ENCODE data around the gene MC4R.

MC4R gene

GRCh38 chr18:60406721-60407120 is 34.1 kb upstream of the MC4R start:
- Histone ChIP-seq H3K4me3 (ENCODE audit: low read depth in 1 of 2, low read length in 1 of 2) (no peak overlapping the region), H3K9me3 (no peaks in the 10 kb centered on the region), H3K36me3 (no peaks in the 10 kb centered on the region), H3K27ac (no peak overlapping the region), H3K4me1 (ENCODE audit: control insufficient read depth in 1 of 2, insufficient read depth in 1 of 2, low read depth in 1 of 2, low read length in 1 of 2) (no peaks in the 10 kb centered on the region), H3K27me3 (no peaks in the 10 kb centered on the region)
- TF ChIP-seq, protein P1, sequence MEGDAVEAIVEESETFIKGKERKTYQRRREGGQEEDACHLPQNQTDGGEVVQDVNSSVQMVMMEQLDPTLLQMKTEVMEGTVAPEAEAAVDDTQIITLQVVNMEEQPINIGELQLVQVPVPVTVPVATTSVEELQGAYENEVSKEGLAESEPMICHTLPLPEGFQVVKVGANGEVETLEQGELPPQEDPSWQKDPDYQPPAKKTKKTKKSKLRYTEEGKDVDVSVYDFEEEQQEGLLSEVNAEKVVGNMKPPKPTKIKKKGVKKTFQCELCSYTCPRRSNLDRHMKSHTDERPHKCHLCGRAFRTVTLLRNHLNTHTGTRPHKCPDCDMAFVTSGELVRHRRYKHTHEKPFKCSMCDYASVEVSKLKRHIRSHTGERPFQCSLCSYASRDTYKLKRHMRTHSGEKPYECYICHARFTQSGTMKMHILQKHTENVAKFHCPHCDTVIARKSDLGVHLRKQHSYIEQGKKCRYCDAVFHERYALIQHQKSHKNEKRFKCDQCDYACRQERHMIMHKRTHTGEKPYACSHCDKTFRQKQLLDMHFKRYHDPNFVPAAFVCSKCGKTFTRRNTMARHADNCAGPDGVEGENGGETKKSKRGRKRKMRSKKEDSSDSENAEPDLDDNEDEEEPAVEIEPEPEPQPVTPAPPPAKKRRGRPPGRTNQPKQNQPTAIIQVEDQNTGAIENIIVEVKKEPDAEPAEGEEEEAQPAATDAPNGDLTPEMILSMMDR (IDR thresholded peaks at IDR 0.05), result no peak

DNA sequence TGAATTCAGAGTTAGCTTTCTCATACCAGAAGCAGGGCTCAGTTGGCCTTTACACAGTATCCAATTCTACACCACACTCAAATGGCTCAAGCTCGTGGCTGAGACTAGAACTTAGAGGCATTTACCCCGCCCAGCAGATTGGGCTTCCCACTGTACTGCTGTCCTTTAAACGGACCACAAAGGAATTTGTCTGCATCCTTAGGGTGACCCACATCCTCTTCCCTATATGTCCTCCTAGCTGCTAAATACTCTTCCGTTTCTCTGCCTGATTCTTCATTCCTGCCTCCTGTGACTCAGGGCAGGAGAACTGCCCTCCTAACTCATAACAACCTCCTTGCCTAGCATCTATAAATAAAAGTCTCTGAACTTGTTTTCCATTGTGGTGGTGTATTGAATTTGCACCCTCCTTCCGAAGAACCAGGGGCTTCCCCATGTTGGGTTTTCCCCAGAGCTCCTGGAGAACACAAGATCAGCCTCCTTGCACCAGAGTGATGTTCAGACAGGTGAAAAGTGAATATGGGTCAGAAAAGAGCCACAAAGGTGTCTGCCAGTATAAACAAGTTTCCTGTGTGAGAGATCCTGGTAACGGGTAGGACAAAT is 32.0 kb upstream of the MC4R start:
- no peak overlapping the region for H3K27ac ChIP-seq
- TF ChIP-seq, protein P1 (IDR thresholded peaks at IDR 0.05), result no peak
- no peaks in the 10 kb centered on the region for H3K9me3 ChIP-seq
- H3K36me3 ChIP-seq, result no peaks in the 10 kb centered on the region
- H3K27me3 ChIP-seq, result no peaks in the 10 kb centered on the region
- no peaks in the 10 kb centered on the region for H3K4me1 ChIP-seq (ENCODE audit: control insufficient read depth in 1 of 2, insufficient read depth in 1 of 2, low read depth in 1 of 2, low read length in 1 of 2)
- no peak overlapping the region for H3K4me3 ChIP-seq (ENCODE audit: low read depth in 1 of 2, low read length in 1 of 2)

DNA sequence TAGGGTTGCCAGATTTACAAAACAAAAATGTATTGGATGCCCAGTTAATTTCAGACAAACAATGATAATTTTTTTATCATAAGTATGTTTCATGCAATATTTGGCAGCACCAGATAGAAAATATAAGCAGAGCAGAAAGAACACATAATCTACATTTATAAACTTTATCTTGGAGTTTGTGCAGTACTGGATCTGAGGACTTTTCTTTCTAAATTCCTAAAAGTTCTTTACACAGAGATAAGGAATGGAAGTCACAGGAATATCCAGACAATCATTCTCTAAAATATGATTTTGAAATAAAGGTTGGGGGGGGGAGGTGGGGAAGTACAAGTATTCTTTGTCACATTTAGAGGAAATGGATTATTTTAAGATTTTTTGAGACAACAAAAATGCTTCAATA is 28.8 kb upstream of the MC4R start:
- no peak overlapping the region for H3K27ac ChIP-seq
- TF ChIP-seq, protein P1 (IDR thresholded peaks at IDR 0.05), result no peak
- H3K4me1 ChIP-seq (ENCODE audit: control insufficient read depth in 1 of 2, insufficient read depth in 1 of 2, low read depth in 1 of 2, low read length in 1 of 2), result no peaks in the 10 kb centered on the region
- no peaks in the 10 kb centered on the region for H3K36me3 ChIP-seq
- no peaks in the 10 kb centered on the region for H3K27me3 ChIP-seq
- no peaks in the 10 kb centered on the region for H3K9me3 ChIP-seq
- no peak overlapping the region for H3K4me3 ChIP-seq (ENCODE audit: low read depth in 1 of 2, low read length in 1 of 2)

GRCh38 chr18:60391571-60392226 is 19.1 kb upstream of the MC4R start:
- H3K4me1 ChIP-seq (ENCODE audit: control insufficient read depth in 1 of 2, insufficient read depth in 1 of 2, low read depth in 1 of 2, low read length in 1 of 2), result no peaks in the 10 kb centered on the region
- H3K4me3 ChIP-seq (ENCODE audit: low read depth in 1 of 2, low read length in 1 of 2), result no peak overlapping the region
- no peaks in the 10 kb centered on the region for H3K27me3 ChIP-seq
- TF ChIP-seq, protein P1 (IDR thresholded peaks at IDR 0.05), result no peak
- no peaks in the 10 kb centered on the region for H3K36me3 ChIP-seq
- no peaks in the 10 kb centered on the region for H3K9me3 ChIP-seq
- H3K27ac ChIP-seq, result no peak overlapping the region

DNA sequence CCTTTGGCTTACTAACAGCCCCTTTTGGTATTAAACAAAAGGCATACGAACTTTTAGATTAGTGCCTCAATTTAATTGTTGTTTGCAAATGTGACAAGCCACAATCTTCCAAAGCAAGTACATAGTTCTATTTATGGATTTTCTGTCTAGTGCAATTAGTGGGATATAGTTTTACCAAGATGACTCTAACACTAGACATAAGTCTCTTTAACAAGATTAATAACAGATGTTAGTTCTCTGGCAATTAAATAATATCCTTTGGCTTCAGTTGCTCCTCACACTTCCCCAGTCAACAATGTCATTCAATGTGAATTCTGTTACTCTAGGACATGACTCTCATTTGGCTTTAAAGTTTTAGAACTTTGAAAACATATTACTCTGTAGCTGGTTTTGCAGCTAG is 16.7 kb upstream of the MC4R start:
- H3K4me1 ChIP-seq (ENCODE audit: control insufficient read depth in 1 of 2, insufficient read depth in 1 of 2, low read depth in 1 of 2, low read length in 1 of 2), result no peaks in the 10 kb centered on the region
- TF ChIP-seq, protein P1 (IDR thresholded peaks at IDR 0.05), result no peak
- no peaks in the 10 kb centered on the region for H3K9me3 ChIP-seq

More for the DNA sequence above, 16.7 kb upstream of the MC4R start:
- Histone ChIP-seq H3K27ac (no peak overlapping the region), H3K36me3 (no peaks in the 10 kb centered on the region), H3K27me3 (no peaks in the 10 kb centered on the region), H3K4me3 (ENCODE audit: low read depth in 1 of 2, low read length in 1 of 2) (no peak overlapping the region)
